ENCODE data around the gene CLBA1.

The CLBA1 gene

DNA sequence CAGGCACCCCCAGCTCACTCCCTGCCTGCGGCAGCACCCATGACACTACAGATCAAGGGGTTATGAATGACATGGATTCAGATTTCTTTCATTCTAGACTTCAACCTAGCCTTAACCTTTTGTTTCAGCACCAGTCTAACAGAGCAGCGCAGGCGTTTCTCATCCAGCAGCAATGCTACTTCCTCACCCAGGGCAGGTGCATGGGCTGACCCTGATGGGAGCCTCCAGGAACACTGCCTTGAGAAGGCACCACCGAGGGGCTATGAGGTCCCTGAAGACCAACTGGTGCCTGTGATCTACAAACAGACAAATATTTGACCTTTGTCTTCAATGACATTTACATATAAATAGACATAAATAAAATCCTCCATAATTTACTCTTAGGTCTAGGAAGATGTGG is 24.5 kb downstream of the CLBA1 start:
- peaks cover 39% of the 10 kb centered on the region for H3K36me3 ChIP-seq (ENCODE audit: control insufficient read depth, insufficient read depth, low read length)

DNA sequence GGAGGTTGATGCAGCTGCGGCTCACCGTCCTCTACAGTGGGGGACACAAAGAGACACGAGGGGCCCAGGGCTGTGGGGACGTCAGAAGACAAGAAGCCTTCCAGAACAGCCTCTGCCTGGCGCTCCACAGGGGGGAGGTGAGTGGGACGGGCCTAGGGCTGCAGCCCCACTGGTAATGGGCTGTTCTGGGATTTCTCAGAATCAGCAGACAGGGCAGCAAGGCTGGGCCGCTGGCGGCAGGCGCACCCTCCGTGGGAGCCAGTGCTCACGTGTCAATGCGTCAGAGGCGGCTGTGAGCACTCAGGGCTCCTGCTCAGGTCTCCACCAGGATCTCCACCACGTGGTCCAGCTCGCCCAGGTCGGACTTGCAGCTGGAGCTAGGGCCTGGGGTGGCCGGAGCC is 25.3 kb downstream of the CLBA1 start:
- Histone ChIP-seq H3K36me3 (ENCODE audit: control insufficient read depth, insufficient read depth, low read length) (peaks cover 37% of the 10 kb centered on the region), H3K4me3 (replicated peaks; ENCODE audit: low read depth, low read length) (no peak overlapping the region), H3K27me3 (replicated peaks; ENCODE audit: control insufficient read depth, insufficient read depth, low read length) (no peaks in the 10 kb centered on the region)
- TF ChIP-seq, protein P1, sequence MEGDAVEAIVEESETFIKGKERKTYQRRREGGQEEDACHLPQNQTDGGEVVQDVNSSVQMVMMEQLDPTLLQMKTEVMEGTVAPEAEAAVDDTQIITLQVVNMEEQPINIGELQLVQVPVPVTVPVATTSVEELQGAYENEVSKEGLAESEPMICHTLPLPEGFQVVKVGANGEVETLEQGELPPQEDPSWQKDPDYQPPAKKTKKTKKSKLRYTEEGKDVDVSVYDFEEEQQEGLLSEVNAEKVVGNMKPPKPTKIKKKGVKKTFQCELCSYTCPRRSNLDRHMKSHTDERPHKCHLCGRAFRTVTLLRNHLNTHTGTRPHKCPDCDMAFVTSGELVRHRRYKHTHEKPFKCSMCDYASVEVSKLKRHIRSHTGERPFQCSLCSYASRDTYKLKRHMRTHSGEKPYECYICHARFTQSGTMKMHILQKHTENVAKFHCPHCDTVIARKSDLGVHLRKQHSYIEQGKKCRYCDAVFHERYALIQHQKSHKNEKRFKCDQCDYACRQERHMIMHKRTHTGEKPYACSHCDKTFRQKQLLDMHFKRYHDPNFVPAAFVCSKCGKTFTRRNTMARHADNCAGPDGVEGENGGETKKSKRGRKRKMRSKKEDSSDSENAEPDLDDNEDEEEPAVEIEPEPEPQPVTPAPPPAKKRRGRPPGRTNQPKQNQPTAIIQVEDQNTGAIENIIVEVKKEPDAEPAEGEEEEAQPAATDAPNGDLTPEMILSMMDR (IDR thresholded peaks at IDR 0.05; ENCODE audit: insufficient read depth, low read length, poor library complexity, severe bottlenecking): no peak
- DNase-seq (ENCODE audit: extremely low read depth, insufficient read length): no peak

More for the DNA sequence above, 24.5 kb downstream of the CLBA1 start:
- Histone ChIP-seq H3K4me3 (replicated peaks; ENCODE audit: low read depth, low read length) (no peak overlapping the region), H3K27me3 (replicated peaks; ENCODE audit: control insufficient read depth, insufficient read depth, low read length) (no peaks in the 10 kb centered on the region)
- DNase-seq (ENCODE audit: extremely low read depth, insufficient read length): no peak
- TF ChIP-seq, protein P1 (IDR thresholded peaks at IDR 0.05; ENCODE audit: insufficient read depth, low read length, poor library complexity, severe bottlenecking): no peak

DNA sequence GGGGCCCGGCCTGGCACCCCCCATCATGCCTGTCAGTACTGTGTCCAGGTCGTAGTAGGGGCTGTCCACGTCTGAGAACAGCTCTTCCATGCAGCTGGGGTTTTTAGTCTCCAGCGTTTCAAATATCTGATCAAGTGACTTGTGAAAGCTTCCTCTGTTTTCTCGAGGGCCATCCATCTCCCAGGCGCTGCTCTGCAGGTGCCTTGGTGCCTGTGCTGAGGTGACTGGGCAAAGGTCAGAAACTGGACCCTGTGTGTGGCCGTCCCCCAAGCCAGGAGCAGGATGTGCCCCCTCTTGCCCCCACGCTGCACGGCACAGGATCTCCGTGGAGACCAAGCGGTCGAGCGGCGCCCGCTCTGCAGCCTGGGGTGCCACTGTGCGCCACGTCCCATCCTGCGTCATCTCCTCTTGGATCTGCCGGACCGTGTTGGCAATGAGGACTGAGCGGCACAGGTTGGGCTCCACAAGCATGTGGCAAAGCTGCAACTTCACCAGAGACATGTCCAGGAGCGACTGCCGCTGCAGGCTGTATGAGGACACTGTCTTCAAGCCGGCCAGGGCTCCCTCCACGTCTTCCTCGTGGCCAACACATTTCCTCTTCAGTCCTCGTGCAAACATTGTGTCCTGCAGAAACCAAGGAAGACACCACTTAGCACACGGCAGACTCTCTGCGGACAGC is 25.9 kb downstream of the CLBA1 start:
- H3K4me3 ChIP-seq (replicated peaks; ENCODE audit: low read depth, low read length): no peak overlapping the region
- DNase-seq (ENCODE audit: extremely low read depth, insufficient read length): no peak
- H3K27me3 ChIP-seq (replicated peaks; ENCODE audit: control insufficient read depth, insufficient read depth, low read length): no peaks in the 10 kb centered on the region
- H3K36me3 ChIP-seq (ENCODE audit: control insufficient read depth, insufficient read depth, low read length): peaks cover 32% of the 10 kb centered on the region
- TF ChIP-seq, protein P1 (IDR thresholded peaks at IDR 0.05; ENCODE audit: insufficient read depth, low read length, poor library complexity, severe bottlenecking): no peak

DNA sequence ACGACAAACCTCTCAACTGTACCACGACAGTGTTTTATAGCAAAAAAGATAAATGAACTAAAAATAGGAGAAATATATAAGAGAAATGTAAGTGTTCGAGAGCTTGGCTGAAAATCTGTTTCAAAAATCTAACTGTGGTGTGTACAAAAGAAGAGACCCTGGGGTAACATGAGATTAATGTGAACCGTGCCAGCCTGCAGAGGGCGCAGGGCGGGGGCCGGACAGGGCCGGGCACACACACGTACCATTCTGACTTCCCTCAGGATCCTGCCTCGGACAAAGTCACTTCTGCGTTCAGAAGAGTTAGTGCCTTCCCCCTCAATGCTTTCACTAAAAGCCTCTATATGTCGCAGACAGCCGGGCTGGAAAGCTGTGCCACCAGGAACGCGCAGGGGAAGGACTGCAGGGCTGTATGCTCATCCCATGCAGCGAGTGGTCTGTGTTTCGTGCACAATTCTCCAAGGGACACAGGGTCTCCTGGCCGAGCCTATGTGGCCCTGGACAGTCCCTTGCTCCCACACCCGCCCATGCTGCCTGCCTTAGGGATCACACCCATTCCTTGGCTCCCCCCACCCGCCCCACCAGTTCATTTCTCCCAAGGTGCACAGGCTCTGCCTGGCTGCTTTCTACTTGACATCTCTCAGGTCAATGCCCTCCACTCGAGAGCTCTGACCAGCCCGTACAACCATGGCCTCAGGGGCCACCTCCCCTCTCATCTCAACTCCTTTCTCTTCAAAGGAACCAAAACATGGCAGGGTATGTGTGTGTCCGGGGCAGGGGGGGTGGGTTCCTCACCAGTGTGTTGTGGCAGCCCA is 26.8 kb downstream of the CLBA1 start:
- no peak for DNase-seq (ENCODE audit: extremely low read depth, insufficient read length)
- H3K36me3 ChIP-seq (ENCODE audit: control insufficient read depth, insufficient read depth, low read length): peaks cover 26% of the 10 kb centered on the region
- no peak overlapping the region for H3K4me3 ChIP-seq (replicated peaks; ENCODE audit: low read depth, low read length)
- TF ChIP-seq, protein P1 (IDR thresholded peaks at IDR 0.05; ENCODE audit: insufficient read depth, low read length, poor library complexity, severe bottlenecking): peak; percentile 39
- no peaks in the 10 kb centered on the region for H3K27me3 ChIP-seq (replicated peaks; ENCODE audit: control insufficient read depth, insufficient read depth, low read length)

DNA sequence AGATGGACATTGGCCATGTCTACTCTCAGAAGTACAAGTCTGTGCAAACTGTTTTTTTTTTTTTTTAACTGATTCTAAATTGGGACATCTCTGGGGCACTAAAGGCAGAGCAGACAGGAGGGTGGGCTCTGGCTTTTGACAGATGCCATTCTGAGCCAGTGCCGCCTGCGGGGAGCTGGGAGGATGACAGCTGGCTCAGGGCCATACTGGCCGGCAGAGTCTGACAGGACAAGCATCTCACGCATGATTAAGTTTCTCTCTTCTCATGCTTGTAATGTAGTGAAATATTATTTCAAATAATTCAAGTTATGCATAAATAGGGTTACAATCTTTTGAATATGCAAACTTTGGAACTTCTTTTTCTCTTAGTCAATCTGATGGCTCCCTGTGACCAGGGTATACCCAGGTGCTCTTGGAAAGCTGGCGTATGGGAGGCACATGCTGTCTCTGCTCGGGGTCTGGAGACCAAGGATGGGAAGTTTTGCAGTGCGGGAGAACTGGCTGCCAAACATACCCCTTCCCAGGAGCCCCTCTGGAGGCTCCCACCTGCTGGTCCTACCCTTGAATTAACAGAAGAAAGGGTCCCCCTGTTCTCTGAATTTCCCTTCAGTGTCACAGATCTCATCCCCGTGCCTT is 27.7 kb downstream of the CLBA1 start:
- TF ChIP-seq, protein P1 (IDR thresholded peaks at IDR 0.05; ENCODE audit: insufficient read depth, low read length, poor library complexity, severe bottlenecking): no peak
- no peak for DNase-seq (ENCODE audit: extremely low read depth, insufficient read length)
- Histone ChIP-seq H3K27me3 (replicated peaks; ENCODE audit: control insufficient read depth, insufficient read depth, low read length) (no peaks in the 10 kb centered on the region), H3K36me3 (ENCODE audit: control insufficient read depth, insufficient read depth, low read length) (peaks cover 17% of the 10 kb centered on the region), H3K4me3 (replicated peaks; ENCODE audit: low read depth, low read length) (no peak overlapping the region)
